A673 (cell line): ENCODE data around the gene SFXN5. TPM values are rescaled to one million over a fixed set of nuclear protein-coding genes. Genes with fewer than 3 reads are reported as not detected.

ENCODE experiments used
- BruUV-seq: library from RNA; stranded (reverse); fragments of 400-500 nt; replicated peaks from 2 replicates; lab custom pipeline; 2021; lab: Mats Ljungman, UMichigan
- CTCF ChIA-PET: fragments of 300-600 bp; sonication (Branson Sonifier 250); formaldehyde crosslinking; loops from one replicate; lab custom pipeline; 2022; ENCODE audit warnings: antibody characterized with exemption; lab: Charles Lee
- POLR2A ChIA-PET: fragments of 300-600 bp; sonication (Branson Sonifier 250); formaldehyde crosslinking; loops from one replicate; lab custom pipeline; 2022; ENCODE audit warnings: antibody characterized with exemption; ENCODE audit not compliant: low non-redundant PET; lab: Charles Lee
- DNase-seq: peaks from one replicate; pipeline ENCODE4 v3.0.0-alpha.2; 2015; ENCODE audit warnings: low spot score
- H3K27ac ChIP-seq: fragments of 200-600 bp; sonication (generic); 2 replicates; pipeline ENCODE4 v1.5.1; 2016; ENCODE audit warnings: mixed run types, low read depth, mild to moderate bottlenecking, mixed read lengths, antibody characterized with exemption, low read length; ENCODE audit not compliant: poor library complexity, severe bottlenecking
- H3K27me3 ChIP-seq: fragments of 200-600 bp; sonication (generic); replicated peaks from 2 replicates; pipeline ENCODE4 v1.6.1; 2017; ENCODE audit warnings: mixed run types, low read depth, mild to moderate bottlenecking, mixed read lengths, antibody characterized with exemption, low read length; ENCODE audit not compliant: insufficient read depth, poor library complexity
- H3K36me3 ChIP-seq: fragments of 200-600 bp; sonication (generic); 2 replicates; pipeline ENCODE4 v1.6.1; 2016; ENCODE audit warnings: mixed run types, mild to moderate bottlenecking, mixed read lengths, antibody characterized with exemption, low read length; ENCODE audit not compliant: insufficient read depth, poor library complexity, severe bottlenecking
- H3K4me1 ChIP-seq: fragments of 200-600 bp; sonication (generic); 2 replicates; pipeline ENCODE4 v1.6.1; 2017; ENCODE audit warnings: mixed run types, mild to moderate bottlenecking, mixed read lengths, antibody characterized with exemption, low read length; ENCODE audit not compliant: insufficient read depth, poor library complexity, severe bottlenecking
- H3K4me3 ChIP-seq: fragments of 200-600 bp; sonication (generic); 2 replicates; pipeline ENCODE4 v1.5.1; 2016; ENCODE audit warnings: low read depth, mixed run types, mild to moderate bottlenecking, mixed read lengths, low read length; ENCODE audit not compliant: poor library complexity, severe bottlenecking
- H3K9me3 ChIP-seq: fragments of 200-600 bp; sonication (generic); 2 replicates; pipeline ENCODE4 v1.6.1; 2016; ENCODE audit warnings: mixed run types, low read depth, mild to moderate bottlenecking, mixed read lengths, antibody characterized with exemption, low read length; ENCODE audit not compliant: poor library complexity, severe bottlenecking
- EZH2 ChIP-seq: fragments of 200-600 bp; sonication (generic); IDR thresholded peaks from 2 replicates; pipeline ENCODE4 v1.6.1; 2017; ENCODE audit warnings: borderline replicate concordance, low read depth, mild to moderate bottlenecking, mixed read lengths, antibody characterized with exemption, low read length; ENCODE audit not compliant: poor library complexity, severe bottlenecking
- intact Hi-C: fragments of 100-400 bp; cut with micrococcal nuclease; formaldehyde crosslinking; loops from one replicate; pipeline ENCODE4 v1.10.0; 2022; ENCODE audit not compliant: unreplicated experiment
- total RNA-seq: library from RNA; stranded (reverse); gene quantifications from 2 replicates; pipeline ENCODE4 v1.2.3, GENCODE V29; 2021
- TF ChIP-seq, protein P1 (sequence below): fragments of 300-800, 200-600 bp; sonication (generic); conservative IDR thresholded peaks from 2 replicates; pipeline ENCODE4 v1.5.1; 2017; ENCODE audit warnings: low read depth, mild to moderate bottlenecking, antibody characterized with exemption, low read length, moderate library complexity, mixed read lengths

Gene SFXN5
- total RNA-seq, 1 experiment from 2014 or later, result 23.1 TPM

DNA sequence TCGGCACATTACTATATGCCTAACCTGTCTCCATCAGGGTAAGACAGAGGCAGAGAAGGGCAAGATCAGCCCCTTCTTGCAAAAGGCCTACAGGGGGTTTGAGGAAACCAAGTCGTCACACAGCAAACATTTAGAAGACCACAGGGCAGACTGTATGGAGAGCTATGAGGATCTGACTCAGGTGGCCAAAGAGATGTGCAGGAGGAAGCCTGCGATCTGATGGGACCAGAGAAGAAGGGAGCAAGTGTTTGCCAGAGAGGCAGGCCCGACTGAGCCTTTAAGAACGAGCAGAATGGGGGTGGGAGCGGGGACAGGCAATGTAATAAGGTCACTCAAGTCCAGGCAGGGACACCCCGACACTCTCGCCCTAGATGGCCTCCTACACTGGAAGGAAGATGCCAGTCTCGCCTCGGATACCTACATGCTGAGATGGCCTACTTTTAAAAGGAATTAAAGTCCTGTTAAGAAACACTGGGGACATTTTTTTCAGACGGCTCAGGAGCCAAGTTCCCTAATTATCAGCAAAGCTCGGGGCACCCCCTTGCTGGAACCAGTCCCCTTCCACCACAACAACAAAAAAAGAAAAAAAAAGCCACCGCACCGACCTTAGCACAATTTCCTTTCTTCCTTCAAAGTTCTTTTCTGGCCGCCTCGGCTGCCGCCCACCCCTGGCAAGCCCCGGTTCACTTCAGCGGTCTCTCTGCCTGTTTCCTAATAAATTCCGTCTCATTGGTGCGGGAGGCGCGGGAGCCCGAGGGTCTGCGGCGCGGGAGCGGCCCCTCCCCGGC lies 1.5 kb downstream of the SFXN5 start:
- H3K9me3 ChIP-seq, result no peaks in the 10 kb centered on the region
- ChIA-PET POLR2A (no interaction called here), CTCF (no interaction called here)
- BruUV-seq, result TSS peak; percentile 50
- no peak for DNase-seq
- peak overlapping the region; percentile 94 for H3K27ac ChIP-seq
- no peaks in the 10 kb centered on the region for H3K4me1 ChIP-seq
- peak overlapping the region; percentile 78 for H3K4me3 ChIP-seq
- no peaks in the 10 kb centered on the region for H3K36me3 ChIP-seq
- no peak for TF ChIP-seq EZH2
- TF ChIP-seq, protein P1, sequence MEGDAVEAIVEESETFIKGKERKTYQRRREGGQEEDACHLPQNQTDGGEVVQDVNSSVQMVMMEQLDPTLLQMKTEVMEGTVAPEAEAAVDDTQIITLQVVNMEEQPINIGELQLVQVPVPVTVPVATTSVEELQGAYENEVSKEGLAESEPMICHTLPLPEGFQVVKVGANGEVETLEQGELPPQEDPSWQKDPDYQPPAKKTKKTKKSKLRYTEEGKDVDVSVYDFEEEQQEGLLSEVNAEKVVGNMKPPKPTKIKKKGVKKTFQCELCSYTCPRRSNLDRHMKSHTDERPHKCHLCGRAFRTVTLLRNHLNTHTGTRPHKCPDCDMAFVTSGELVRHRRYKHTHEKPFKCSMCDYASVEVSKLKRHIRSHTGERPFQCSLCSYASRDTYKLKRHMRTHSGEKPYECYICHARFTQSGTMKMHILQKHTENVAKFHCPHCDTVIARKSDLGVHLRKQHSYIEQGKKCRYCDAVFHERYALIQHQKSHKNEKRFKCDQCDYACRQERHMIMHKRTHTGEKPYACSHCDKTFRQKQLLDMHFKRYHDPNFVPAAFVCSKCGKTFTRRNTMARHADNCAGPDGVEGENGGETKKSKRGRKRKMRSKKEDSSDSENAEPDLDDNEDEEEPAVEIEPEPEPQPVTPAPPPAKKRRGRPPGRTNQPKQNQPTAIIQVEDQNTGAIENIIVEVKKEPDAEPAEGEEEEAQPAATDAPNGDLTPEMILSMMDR, result no peak
- H3K27me3 ChIP-seq, result no peaks in the 10 kb centered on the region
- intact Hi-C loops, result loop anchor here (2.0 kb wide), 1 partner anchor 77 kb away; no protein-coding TSS in a partner anchor

DNA sequence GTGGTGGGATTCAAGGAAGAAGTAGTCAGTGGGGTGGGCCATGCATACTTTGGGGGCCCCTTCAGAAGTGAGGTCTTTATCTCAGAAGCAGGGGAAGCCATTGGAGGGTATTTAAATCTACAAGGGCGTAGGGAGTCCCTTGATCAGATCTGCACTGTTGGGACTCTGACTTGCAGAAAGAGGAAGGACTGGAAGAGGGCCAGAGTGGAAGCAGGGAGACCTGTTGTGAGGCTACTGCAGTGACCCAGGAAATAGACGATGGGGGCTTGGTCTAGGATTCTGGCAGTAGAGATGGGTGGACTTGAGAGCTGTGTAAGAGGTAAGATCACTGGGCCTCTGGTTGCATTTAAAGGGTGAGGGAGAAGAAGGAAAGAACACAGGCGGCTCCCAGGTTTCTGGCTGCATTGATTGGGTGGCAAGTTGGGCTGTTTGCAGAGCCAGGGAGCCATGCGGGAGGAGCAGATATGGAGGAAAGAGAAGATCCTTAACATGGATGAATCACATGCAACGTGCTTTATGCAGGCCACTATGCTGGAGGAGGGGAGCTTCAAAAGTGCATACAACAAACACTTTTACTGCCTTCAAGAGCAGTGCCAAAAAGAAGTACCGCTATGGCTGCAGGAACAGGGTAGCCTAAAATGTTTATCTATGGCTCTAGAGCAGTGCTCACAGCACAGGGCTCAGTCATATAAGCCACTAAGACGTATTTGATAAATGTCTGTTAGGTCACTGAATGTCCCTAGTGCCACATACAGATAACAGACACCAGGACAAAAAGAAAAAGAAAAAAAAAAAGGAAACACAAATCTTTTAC lies 2.3 kb downstream of the SFXN5 start:
- intact Hi-C loops, result no loop called here
- BruUV-seq, result no TSS peak
- Histone ChIP-seq H3K4me1 (peaks cover 2% of the 10 kb centered on the region), H3K4me3 (peak overlapping the region; percentile 78), H3K9me3 (no peaks in the 10 kb centered on the region), H3K36me3 (no peaks in the 10 kb centered on the region), H3K27ac (no peak overlapping the region), H3K27me3 (no peaks in the 10 kb centered on the region)
- POLR2A ChIA-PET, result no interaction called here
- TF ChIP-seq, protein P1, result no peak
- no peak for TF ChIP-seq EZH2
- no peak for DNase-seq
- CTCF ChIA-PET, result no interaction called here

DNA sequence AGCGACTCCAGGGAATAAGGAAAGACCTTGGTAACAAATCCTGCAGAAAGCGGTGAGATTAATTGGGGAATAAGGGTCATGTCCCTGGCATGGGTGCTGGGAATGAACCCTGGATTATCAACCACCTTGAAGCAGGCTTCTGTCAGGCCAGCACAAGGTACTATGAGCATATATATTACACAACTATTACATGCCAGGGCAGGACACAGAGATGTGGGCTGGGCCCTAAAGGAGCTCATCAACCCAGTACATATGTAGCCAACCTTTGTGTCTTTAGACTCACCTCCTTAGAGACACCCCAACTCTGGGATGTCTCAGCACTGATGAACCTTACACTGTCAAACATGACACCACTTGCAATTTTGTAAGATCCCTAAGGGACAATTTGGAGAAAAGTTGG lies 3.4 kb downstream of the SFXN5 start:
- TSS peak; percentile 20 for BruUV-seq
- H3K36me3 ChIP-seq, result no peaks in the 10 kb centered on the region
- CTCF ChIA-PET, result no interaction called here
- H3K27me3 ChIP-seq, result no peaks in the 10 kb centered on the region
- DNase-seq, result no peak
- H3K4me3 ChIP-seq, result no peak overlapping the region
- intact Hi-C loops, result no loop called here
- no peak for TF ChIP-seq EZH2
- TF ChIP-seq, protein P1, result no peak
- peaks cover 10% of the 10 kb centered on the region for H3K4me1 ChIP-seq
- H3K9me3 ChIP-seq, result no peaks in the 10 kb centered on the region
- POLR2A ChIA-PET, result no interaction called here
- no peak overlapping the region for H3K27ac ChIP-seq
